ENCODE data around the gene NAT16. TPM values are rescaled to one million over a fixed set of nuclear protein-coding genes. Genes with fewer than 3 reads are reported as not detected.

Gene NAT16
- total and polyA plus RNA-seq, 2 of the 13 experiments (the other 11 are each of a cell fraction or from before 2014, with no cell fraction given), result 0.04 TPM; not detected in 1

- TF ChIP-seq AKNA (CRISPR knock-in tag; IDR thresholded peaks at IDR 0.05; ENCODE audit: borderline replicate concordance) (peak; percentile 97), ATAD3A (CRISPR knock-in tag; IDR thresholded peaks at IDR 0.05) (peak; percentile 96; the same call in 1 of the 2 replicates), KLF13 (CRISPR knock-in tag; IDR thresholded peaks at IDR 0.05) (no peak), HMGXB3 (CRISPR knock-in tag; IDR thresholded peaks at IDR 0.05; ENCODE audit: borderline replicate concordance) (peak; percentile 97), XBP1 (CRISPR knock-in tag; IDR thresholded peaks at IDR 0.05) (peak; percentile 95), ZNF512 (CRISPR knock-in tag; IDR thresholded peaks at IDR 0.05) (no peak), FOXM1 (CRISPR knock-in tag; IDR thresholded peaks at IDR 0.05) (peak; percentile 94), TSC22D2 (CRISPR knock-in tag; IDR thresholded peaks at IDR 0.05; ENCODE audit: borderline replicate concordance) (peak; percentile 100), ZNF205 (CRISPR knock-in tag; IDR thresholded peaks at IDR 0.05) (peak; percentile 96), RFXAP (CRISPR knock-in tag; IDR thresholded peaks at IDR 0.05; ENCODE audit: borderline replicate concordance) (peak; percentile 93), TBP (CRISPR knock-in tag; IDR thresholded peaks at IDR 0.05) (no peak), ZNF710 (CRISPR knock-in tag; IDR thresholded peaks at IDR 0.05; ENCODE audit: borderline replicate concordance) (peak; percentile 90)
Measured at GRCh38 chr7:101165075-101165957, 14.8 kb downstream of the NAT16 start, which contains the start of gene VGF (continued).
